ENCODE data around the gene ANKRD62.
"Not testable (repeated sequence)": the region's sequence is repeated elsewhere in the genome, so short reads cannot be mapped to it uniquely, and the experiment has no call there.

ANKRD62 gene

GRCh38 chr18:12099160-12099559 is 5.5 kb downstream of the ANKRD62 start:
- no peak for DNase-seq (ENCODE audit: low read depth)

GRCh38 chr18:12101266-12101665 is 7.6 kb downstream of the ANKRD62 start:
- DNase-seq (ENCODE audit: low read depth) = no peak

GRCh38 chr18:12102136-12102842 is 8.6 kb downstream of the ANKRD62 start:
- DNase-seq (ENCODE audit: low read depth) = no peak

- DNase-seq (ENCODE audit: low read depth) = no peak
Observed at GRCh38 chr18:12106471-12106870, 12.8 kb downstream of the ANKRD62 start.

- DNase-seq (ENCODE audit: low read depth) = no peak
Observed at GRCh38 chr18:12109836-12110235, 16.2 kb downstream of the ANKRD62 start.

DNA sequence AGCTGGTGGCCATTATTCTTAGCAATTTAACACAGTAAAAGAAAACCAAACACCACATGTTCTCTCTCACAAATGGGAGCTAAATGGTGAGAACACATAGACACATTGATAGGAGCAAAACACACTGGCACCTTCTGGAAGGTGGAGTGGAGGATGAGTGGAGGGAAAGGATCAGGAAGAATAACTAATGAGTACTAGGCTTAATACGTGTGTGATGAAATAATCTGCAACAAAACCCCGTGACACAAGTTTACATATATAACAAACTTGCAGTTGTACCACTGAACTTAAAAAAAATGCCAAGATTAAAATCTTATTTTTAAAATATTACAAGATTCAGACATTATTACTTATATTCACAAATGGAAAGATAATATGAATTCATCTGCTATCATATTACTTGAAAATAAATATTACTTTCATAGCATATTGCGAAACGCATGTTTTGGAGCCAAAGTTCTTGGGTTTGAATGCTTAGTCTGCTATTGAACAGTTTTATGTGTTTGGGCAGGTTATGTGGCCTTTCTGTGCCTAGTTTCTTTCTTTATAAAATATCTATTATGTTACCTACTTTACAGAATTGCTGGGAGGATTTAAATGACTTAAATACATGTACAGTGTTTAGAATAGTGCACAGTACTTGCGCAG is 20.5 kb downstream of the ANKRD62 start:
- no peak for DNase-seq (ENCODE audit: low read depth)

DNA sequence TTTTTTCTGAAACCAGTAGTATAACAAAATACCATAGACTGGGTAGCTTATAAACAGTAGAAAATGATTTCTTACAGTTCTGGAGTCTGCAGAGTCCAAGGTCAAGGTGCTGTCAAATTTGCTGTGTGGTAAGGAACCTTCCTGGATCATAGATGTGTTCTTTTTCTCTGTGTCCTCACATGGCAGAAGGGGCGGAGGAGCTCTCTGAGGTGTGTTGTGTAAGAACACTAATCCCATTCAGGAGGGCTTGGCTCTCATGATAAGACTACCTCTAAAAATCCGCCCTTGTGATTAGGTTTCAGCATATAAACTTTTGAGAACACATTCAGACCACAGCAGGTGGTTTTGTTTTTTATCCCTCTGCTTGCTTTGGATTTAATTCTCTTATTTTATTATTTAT is 25.7 kb downstream of the ANKRD62 start:
- DNase-seq (ENCODE audit: low read depth) = no peak

GRCh38 chr18:12121175-12122042 is 27.8 kb downstream of the ANKRD62 start:
- DNase-seq (ENCODE audit: low read depth) = no peak

DNA sequence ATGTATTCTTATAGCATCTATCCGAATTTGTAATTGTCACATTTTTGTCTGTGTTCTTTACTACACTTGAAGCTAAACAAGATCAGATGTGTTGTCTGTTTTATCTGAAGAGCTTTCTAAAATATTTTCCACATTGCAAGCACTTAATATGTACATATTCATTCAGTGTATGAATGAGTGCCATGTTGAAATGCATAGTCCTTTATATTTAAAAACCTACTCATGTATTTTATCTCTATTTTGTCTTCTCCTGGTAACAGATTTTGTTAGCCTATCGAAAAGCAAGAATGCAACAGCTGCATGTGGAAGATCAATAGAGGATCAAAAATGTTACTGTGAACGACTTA is 28.4 kb downstream of the ANKRD62 start:
- not testable (repeated sequence) for DNase-seq (ENCODE audit: low read depth)

- not testable (repeated sequence) for DNase-seq (ENCODE audit: low read depth)
Observed at GRCh38 chr18:12127647-12128046, 34.0 kb downstream of the ANKRD62 start.

- not testable (repeated sequence) for DNase-seq (ENCODE audit: low read depth)
Observed at GRCh38 chr18:12138831-12139230, 45.2 kb downstream of the ANKRD62 start.

DNA sequence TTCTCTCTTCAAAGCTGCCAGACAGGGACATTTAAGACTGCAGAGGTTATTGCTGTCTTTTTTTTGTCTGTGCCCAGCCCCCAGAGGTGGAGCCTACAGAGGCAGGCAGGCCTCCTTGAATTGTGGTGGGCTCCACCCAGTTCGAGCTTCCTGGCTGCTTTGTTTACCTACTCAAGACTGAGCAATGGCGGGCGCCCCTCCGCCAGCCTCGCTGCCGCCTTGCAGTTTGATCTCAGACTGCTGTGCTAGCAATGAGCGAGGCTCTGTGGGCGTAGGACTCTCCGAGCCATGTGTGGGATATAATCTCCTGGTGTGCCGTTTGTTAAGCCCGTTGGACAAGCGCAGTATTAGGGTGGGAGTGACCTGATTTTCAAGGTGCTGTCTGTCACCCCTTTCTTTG is 47.2 kb downstream of the ANKRD62 start:
- not testable (repeated sequence) for DNase-seq (ENCODE audit: low read depth)

GRCh38 chr18:12141778-12142177 is 48.1 kb downstream of the ANKRD62 start:
- DNase-seq (ENCODE audit: low read depth) = not testable (repeated sequence)

- not testable (repeated sequence) for DNase-seq (ENCODE audit: low read depth)
Observed at GRCh38 chr18:12149431-12149830, 55.8 kb downstream of the ANKRD62 start.

GRCh38 chr18:12154361-12154760 is 60.7 kb downstream of the ANKRD62 start:
- no peak for DNase-seq (ENCODE audit: low read depth)

- DNase-seq (ENCODE audit: low read depth) = no peak
Observed at GRCh38 chr18:12155996-12156395, 62.4 kb downstream of the ANKRD62 start.

GRCh38 chr18:12159446-12159845 is 65.8 kb downstream of the ANKRD62 start:
- DNase-seq (ENCODE audit: low read depth) = no peak

GRCh38 chr18:12162786-12163185 is 69.1 kb downstream of the ANKRD62 start:
- DNase-seq (ENCODE audit: low read depth) = no peak

- DNase-seq (ENCODE audit: low read depth) = no peak
Observed at GRCh38 chr18:12165038-12165768, 71.6 kb downstream of the ANKRD62 start.

Measured in T follicular helper cell (primary cell).